Measurements from ENCODE around the gene SLC36A4. TPM values are rescaled to one million over a fixed set of nuclear protein-coding genes. Genes with fewer than 3 reads are reported as not detected.

Gene SLC36A4
- total RNA-seq, 2 experiments from 2014 or later, result 9.5 to 11.6 TPM

DNA sequence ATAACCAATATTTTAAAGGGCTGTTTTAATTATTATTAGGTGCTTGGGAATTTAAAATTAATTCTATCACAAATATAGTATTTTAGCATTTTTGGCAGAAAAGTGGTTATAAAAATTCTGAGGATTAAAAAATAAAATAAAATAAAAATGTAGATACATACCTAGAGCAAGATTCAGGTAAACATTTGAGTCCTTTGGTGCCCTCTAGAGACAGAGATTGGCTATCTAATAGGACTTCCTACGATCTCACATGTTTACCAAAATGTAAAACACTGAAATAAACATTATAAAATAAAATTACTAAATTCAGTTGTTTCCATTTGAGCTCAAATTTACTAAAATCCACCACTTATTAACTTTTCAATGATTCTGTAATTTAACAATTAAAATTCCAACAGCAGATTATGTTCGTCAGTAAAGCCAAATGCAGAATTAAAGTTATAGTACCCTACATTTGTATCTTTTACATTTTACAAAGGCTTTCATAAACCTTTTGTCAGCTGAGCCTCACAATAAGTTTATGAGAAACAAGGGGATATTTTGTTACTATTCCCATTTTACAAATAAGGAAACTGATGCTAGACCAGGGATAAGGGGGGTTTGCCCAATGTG, 27.7 kb downstream of the SLC36A4 start:
- H3K4me1 Mint-ChIP-seq, result peaks cover 2% of the 10 kb centered on the region
- POLR2A ChIA-PET, result no interaction called here
- no peak overlapping the region for H3K27ac Mint-ChIP-seq
- H3K36me3 Mint-ChIP-seq, result no peaks in the 10 kb centered on the region
- no peak for ATAC-seq (ENCODE audit: low read depth)
- DNase-seq, result no peak
- H3K27me3 Mint-ChIP-seq, result no peaks in the 10 kb centered on the region
- peaks cover 1% of the 10 kb centered on the region for H3K9me3 Mint-ChIP-seq
- no peak overlapping the region for H3K4me3 Mint-ChIP-seq

DNA sequence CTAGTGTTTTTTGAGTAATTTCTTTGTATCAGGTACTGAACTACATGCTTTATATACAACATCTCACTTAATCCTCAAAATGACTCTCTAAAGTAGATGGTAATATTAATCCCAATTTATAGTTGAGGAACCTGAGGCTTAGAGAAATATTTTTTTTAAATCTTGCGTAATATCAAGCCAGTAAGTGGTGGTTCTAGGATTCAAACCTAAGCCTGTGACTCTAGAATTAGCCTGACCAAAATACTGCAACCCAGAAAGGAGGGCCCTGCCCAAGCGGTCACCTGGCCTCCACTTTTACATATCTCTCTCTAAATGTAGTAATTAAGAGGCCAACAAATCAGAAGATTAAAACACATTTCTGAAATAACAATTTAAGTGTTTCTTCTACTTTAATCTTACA, 28.6 kb downstream of the SLC36A4 start:
- ATAC-seq (ENCODE audit: low read depth) (no peak), DNase-seq (no peak)
- Mint-ChIP-seq H3K27me3 (no peaks in the 10 kb centered on the region), H3K36me3 (peaks cover 6% of the 10 kb centered on the region), H3K4me1 (peaks cover 2% of the 10 kb centered on the region), H3K27ac (no peak overlapping the region), H3K4me3 (no peak overlapping the region), H3K9me3 (peaks cover 1% of the 10 kb centered on the region)
- POLR2A ChIA-PET, result no interaction called here

DNA sequence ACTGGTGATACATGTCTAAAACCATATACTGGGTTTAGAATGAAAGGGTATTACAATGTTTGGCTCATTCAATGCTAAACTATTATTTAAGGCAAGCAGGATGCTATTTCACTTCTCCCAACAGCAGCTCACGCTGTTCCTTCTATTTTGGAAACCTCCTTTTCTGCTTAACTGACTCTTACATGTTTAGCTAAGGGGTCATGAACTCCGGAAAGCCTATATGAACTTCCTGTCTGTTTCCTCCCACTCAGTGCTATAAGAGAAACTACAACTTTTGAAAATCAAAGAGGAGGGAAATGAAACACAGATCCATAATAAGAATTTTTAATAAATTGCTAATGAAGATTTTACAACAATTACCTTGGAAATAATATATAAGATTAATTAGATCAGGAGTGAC, 30.9 kb downstream of the SLC36A4 start:
- DNase-seq (no peak), ATAC-seq (ENCODE audit: low read depth) (no peak)
- no peaks in the 10 kb centered on the region for H3K27me3 Mint-ChIP-seq
- peaks cover 2% of the 10 kb centered on the region for H3K4me1 Mint-ChIP-seq
- no peak overlapping the region for H3K4me3 Mint-ChIP-seq
- peaks cover 14% of the 10 kb centered on the region for H3K36me3 Mint-ChIP-seq
- POLR2A ChIA-PET, result no interaction called here
- no peaks in the 10 kb centered on the region for H3K9me3 Mint-ChIP-seq
- no peak overlapping the region for H3K27ac Mint-ChIP-seq

DNA sequence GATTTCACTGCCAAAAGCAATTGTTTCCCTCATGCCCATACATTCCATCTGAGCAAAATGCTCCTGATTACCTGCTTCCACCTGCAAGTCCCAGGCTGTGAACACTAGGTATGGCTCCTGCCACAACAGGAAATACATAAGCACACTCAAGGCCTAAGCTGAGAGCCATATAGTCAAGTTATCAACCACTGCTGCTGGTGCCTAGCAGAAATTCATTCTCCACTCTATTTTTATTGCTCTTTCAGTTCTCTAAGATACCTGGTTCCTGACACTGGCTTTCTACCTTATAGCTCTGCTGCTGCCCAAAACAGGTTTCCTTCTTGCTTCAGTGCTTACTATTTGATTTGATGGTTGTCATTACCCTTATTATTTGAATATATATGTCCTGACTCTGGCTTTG, 31.6 kb downstream of the SLC36A4 start:
- no peak for ATAC-seq (ENCODE audit: low read depth)
- POLR2A ChIA-PET, result no interaction called here
- H3K9me3 Mint-ChIP-seq, result no peaks in the 10 kb centered on the region
- DNase-seq, result no peak
- H3K4me1 Mint-ChIP-seq, result peaks cover 2% of the 10 kb centered on the region
- no peaks in the 10 kb centered on the region for H3K27me3 Mint-ChIP-seq
- no peak overlapping the region for H3K4me3 Mint-ChIP-seq
- no peak overlapping the region for H3K27ac Mint-ChIP-seq
- peaks cover 14% of the 10 kb centered on the region for H3K36me3 Mint-ChIP-seq

DNA sequence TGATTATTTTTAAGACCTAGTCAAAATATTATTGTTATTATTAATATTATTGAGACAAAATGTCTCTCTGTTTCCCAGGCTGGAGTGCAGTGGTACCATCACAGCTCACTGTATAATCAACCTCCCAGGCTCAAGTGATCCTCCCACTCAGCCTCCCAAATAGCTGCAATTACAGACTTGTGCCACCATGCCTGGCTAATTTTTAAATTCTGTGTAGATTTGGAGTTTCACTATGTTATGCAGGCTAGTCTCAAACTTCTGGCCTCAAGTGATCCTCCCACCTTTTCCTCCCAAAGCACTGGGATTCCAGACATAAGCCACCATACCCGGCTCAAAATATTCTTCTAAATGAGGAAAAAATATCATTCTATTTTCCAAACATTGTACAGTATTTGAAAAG, 37.0 kb downstream of the SLC36A4 start:
- H3K4me3 Mint-ChIP-seq, result no peak overlapping the region
- no peaks in the 10 kb centered on the region for H3K27me3 Mint-ChIP-seq
- H3K9me3 Mint-ChIP-seq, result peaks cover 8% of the 10 kb centered on the region
- ATAC-seq (ENCODE audit: low read depth) (no peak), DNase-seq (no peak)
- H3K36me3 Mint-ChIP-seq, result peaks cover 22% of the 10 kb centered on the region
- H3K27ac Mint-ChIP-seq, result no peak overlapping the region
- no peaks in the 10 kb centered on the region for H3K4me1 Mint-ChIP-seq
- POLR2A ChIA-PET, result no interaction called here

DNA sequence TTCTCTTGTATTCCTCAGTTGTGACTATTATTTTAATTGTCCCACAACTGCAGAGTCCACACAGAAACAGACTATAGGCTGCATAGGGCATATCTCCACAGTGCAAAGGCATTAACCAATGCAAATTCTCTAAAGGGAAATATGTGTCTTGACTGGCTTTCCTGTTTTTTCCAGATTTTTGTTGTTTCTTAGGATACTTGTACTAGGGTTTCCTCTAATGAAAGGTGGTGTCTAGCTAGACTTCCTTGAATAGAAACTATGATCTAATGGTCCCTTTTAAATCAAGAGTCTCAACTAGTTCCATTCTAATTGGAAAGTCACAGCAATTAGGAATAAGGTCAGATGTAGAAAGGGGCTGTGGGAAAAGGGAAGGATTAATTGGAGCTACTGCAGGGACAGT, 37.6 kb downstream of the SLC36A4 start:
- peaks cover 22% of the 10 kb centered on the region for H3K36me3 Mint-ChIP-seq
- DNase-seq, result no peak
- no peaks in the 10 kb centered on the region for H3K27me3 Mint-ChIP-seq

DNA sequence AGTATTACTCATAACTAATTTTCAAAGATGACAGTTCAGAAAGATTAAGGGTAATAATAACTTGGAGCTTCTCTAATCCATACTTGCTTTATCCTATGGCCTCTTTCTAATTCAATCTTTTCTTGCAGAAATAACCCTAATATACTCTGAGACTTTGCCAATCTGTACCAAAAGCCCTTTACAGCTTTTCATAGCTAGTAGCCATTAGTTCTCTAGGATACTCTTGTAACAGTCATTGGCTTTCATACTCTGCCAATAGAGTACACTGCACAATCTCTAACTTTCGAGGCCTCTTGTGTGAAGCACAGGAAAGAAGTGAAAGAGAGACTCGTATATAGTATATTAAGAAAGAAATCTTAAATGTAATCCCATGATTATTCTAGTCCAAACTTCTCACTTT, 38.1 kb downstream of the SLC36A4 start:
- POLR2A ChIA-PET, result no interaction called here
- H3K27ac Mint-ChIP-seq, result no peak overlapping the region
- H3K27me3 Mint-ChIP-seq, result no peaks in the 10 kb centered on the region
- H3K9me3 Mint-ChIP-seq, result peaks cover 11% of the 10 kb centered on the region
- H3K4me1 Mint-ChIP-seq, result no peaks in the 10 kb centered on the region
- ATAC-seq (ENCODE audit: low read depth) (no peak), DNase-seq (no peak)
- no peak overlapping the region for H3K4me3 Mint-ChIP-seq
- H3K36me3 Mint-ChIP-seq, result peaks cover 21% of the 10 kb centered on the region

More for the DNA sequence above, 37.6 kb downstream of the SLC36A4 start:
- POLR2A ChIA-PET, result no interaction called here
- Mint-ChIP-seq H3K27ac (no peak overlapping the region), H3K9me3 (peaks cover 11% of the 10 kb centered on the region), H3K4me1 (no peaks in the 10 kb centered on the region), H3K4me3 (no peak overlapping the region)
- no peak for ATAC-seq (ENCODE audit: low read depth)

DNA sequence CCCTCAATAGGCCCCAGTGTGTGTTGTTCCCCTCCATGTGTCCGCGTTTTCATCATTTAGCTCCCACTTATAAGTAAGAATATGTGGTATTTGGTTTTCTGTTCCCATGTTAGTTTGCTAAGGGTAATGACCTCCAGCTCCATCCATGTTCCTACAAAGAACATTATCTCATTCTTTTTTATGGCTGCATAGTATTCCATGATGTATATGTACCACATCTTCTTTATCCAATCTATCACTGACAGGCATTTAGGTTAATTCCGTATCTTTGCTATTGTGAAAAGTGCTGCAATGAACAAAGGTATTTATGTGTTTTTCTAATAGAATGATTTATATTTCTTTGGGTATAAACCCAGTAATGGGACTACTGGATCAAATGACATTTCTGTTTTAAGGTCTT, 42.1 kb downstream of the SLC36A4 start:
- H3K9me3 Mint-ChIP-seq, result peaks cover 11% of the 10 kb centered on the region
- H3K4me3 Mint-ChIP-seq, result no peak overlapping the region
- ATAC-seq (ENCODE audit: low read depth) (no peak), DNase-seq (no peak)
- H3K4me1 Mint-ChIP-seq, result no peaks in the 10 kb centered on the region
- H3K36me3 Mint-ChIP-seq, result peaks cover 8% of the 10 kb centered on the region
- POLR2A ChIA-PET, result no interaction called here
- H3K27me3 Mint-ChIP-seq, result no peaks in the 10 kb centered on the region
- no peak overlapping the region for H3K27ac Mint-ChIP-seq

DNA sequence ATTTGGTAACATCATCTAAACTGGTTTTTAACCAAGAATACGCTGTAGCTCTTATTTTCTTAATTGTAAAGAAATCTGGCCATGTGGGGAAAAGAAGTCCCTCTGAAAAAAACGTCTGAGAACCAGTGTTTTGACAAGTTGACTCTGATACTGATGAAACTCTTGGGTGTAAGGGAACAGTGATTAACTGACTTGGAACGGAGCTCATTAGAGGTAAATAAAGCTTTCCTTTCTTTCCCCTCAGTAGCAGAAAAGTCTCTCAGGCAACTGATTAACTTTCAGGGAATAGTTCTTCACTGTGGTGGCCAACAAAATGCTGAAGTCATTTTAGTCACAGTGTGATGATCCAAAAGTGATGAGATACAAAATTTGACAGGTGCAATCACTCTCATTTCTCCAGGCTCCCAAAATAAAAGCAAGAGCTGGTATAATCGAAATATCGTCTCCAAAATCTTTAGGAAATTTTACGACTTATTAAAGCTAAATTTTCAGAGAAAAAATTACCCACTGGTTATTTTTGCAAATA, 52.3 kb downstream of the SLC36A4 start:
- no peak overlapping the region for H3K4me3 Mint-ChIP-seq
- H3K4me1 Mint-ChIP-seq, result peaks cover 4% of the 10 kb centered on the region
- H3K27me3 Mint-ChIP-seq, result no peaks in the 10 kb centered on the region
- ATAC-seq (ENCODE audit: low read depth) (no peak), DNase-seq (no peak)
- no peak overlapping the region for H3K27ac Mint-ChIP-seq
- H3K9me3 Mint-ChIP-seq, result no peaks in the 10 kb centered on the region
- POLR2A ChIA-PET, result no interaction called here
- H3K36me3 Mint-ChIP-seq, result peaks cover 2% of the 10 kb centered on the region

DNA sequence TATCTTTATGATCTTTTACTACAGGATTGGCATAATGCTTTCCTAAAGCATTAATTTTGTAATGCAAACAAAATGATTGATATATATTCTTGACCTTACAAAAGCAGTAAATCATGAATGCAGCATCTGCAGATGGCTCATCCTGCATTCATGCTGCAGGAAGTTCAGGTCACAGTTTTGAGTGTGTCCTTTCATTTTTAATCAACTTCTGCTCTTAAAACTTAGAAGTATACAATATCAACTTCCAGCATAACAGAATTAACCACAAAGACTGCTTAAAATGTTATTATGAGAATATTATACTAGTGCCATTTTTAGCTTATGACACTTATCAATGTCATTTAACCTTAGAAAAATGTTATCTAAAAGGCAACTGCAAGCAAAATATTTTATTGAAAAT, 54.0 kb downstream of the SLC36A4 start:
- peaks cover 4% of the 10 kb centered on the region for H3K4me1 Mint-ChIP-seq
- no peak for ATAC-seq (ENCODE audit: low read depth)

DNA sequence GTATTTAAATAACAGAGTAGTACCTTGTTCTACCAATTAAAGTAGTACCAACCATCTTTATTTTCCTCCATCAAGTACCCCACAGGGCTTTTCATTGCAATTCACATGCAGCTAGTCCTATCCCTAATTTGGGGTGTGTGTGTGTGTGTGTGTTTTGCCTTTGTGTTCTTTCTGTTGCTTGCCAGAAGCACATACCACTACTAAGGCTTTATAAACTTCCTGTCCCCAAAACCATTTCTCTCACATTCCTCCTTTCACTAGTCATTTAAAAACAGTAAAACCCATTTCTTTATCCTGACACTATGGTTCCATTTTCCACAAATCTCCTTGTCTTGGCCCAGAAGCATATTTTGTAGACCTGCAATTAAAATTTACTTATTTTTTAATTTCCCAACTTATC, 54.6 kb downstream of the SLC36A4 start:
- POLR2A ChIA-PET, result no interaction called here
- no peak overlapping the region for H3K27ac Mint-ChIP-seq
- H3K27me3 Mint-ChIP-seq, result no peaks in the 10 kb centered on the region
- ATAC-seq (ENCODE audit: low read depth), result no peak
- peaks cover 2% of the 10 kb centered on the region for H3K36me3 Mint-ChIP-seq
- H3K9me3 Mint-ChIP-seq, result no peaks in the 10 kb centered on the region
- H3K4me1 Mint-ChIP-seq, result peaks cover 4% of the 10 kb centered on the region
- DNase-seq, result no peak
- H3K4me3 Mint-ChIP-seq, result no peak overlapping the region

More for the DNA sequence above, 54.0 kb downstream of the SLC36A4 start:
- POLR2A ChIA-PET, result no interaction called here
- Mint-ChIP-seq H3K36me3 (peaks cover 2% of the 10 kb centered on the region), H3K9me3 (no peaks in the 10 kb centered on the region), H3K27ac (no peak overlapping the region), H3K27me3 (no peaks in the 10 kb centered on the region), H3K4me3 (no peak overlapping the region)
- no peak for DNase-seq

DNA sequence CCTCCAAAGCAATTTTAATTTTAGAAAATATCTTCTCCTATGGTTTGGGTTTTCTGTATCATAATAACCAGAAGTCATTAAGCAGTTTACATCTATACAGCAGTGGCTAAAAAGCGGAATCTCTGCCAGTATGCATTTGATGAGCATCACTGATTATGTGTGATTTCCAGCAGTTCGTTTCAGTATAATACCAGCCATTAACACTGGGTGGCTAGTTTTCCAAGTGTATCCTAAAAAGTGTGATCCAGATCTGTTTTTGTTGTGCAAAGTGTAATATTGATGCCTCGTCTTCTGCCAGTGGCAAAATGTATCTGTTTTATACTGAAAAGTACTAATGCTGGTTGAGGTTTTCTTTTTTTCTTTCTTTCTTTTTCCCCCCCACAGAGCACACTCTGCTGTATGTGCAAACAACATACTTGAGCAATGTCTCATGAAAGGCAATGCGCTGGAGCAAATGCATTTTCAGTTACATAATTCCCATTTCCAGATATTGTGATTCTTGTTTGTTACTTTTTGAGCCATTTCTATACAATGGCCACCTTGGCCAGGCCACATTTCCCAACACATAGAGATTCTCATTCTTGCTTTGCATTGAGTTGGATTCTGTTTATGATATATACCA, 64.2 kb downstream of the SLC36A4 start:
- H3K9me3 Mint-ChIP-seq, result no peaks in the 10 kb centered on the region
- H3K4me1 Mint-ChIP-seq, result no peaks in the 10 kb centered on the region
- H3K36me3 Mint-ChIP-seq, result peaks cover 2% of the 10 kb centered on the region
- POLR2A ChIA-PET, result no interaction called here
- peaks cover 3% of the 10 kb centered on the region for H3K27me3 Mint-ChIP-seq
- no peak overlapping the region for H3K27ac Mint-ChIP-seq
- no peak for ATAC-seq (ENCODE audit: low read depth)
- no peak overlapping the region for H3K4me3 Mint-ChIP-seq
- no peak for DNase-seq

DNA sequence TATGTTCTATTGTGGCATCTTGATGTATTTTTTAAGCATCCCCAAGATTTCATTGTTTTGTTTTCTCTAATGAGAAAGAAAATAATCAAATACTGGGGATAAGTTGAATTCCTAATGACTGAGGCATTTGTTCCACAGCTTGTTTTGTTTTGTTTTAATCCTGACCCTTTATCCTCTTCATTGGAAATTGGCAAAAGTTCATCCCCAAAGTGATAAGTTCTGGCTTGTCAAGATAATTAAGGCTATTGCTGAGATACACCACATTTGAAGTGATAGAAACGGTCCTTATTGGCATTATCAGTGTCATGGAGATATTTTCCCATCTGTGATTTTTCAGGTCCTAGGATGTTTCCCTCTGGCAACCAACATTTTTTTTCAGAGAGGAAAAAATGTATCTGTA, 65.0 kb downstream of the SLC36A4 start:
- POLR2A ChIA-PET, result no interaction called here
- H3K9me3 Mint-ChIP-seq, result no peaks in the 10 kb centered on the region
- ATAC-seq (ENCODE audit: low read depth), result no peak

DNA sequence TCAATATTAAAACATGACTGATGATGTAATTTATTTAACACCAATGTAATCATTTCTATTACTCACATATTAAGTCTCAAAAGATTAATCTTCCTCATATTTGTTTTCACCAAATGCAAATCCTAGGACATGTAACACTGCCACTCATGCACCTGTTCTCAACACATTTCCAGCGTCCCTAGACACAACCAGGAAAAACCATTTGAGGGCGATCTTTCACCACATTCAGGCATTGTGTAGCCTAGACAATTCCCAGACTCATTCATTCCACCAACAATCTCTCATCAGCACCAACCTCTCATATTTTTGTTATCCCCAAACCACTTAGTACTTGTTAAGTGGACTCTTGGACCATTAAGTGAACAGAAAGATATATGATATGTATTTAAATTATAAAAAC, 66.1 kb downstream of the SLC36A4 start:
- no peaks in the 10 kb centered on the region for H3K9me3 Mint-ChIP-seq
- POLR2A ChIA-PET, result no interaction called here
- H3K4me1 Mint-ChIP-seq, result no peaks in the 10 kb centered on the region
- DNase-seq (no peak), ATAC-seq (ENCODE audit: low read depth) (no peak)
- H3K36me3 Mint-ChIP-seq, result peaks cover 2% of the 10 kb centered on the region
- peaks cover 4% of the 10 kb centered on the region for H3K27me3 Mint-ChIP-seq
- no peak overlapping the region for H3K4me3 Mint-ChIP-seq
- H3K27ac Mint-ChIP-seq, result no peak overlapping the region

More for the DNA sequence above, 65.0 kb downstream of the SLC36A4 start:
- Mint-ChIP-seq H3K4me3 (no peak overlapping the region), H3K27ac (no peak overlapping the region), H3K27me3 (peaks cover 3% of the 10 kb centered on the region), H3K4me1 (no peaks in the 10 kb centered on the region), H3K36me3 (peaks cover 2% of the 10 kb centered on the region)
- DNase-seq, result no peak

Data from activated naive CD8-positive, alpha-beta T cell treated with anti-CD3 and anti-CD28 coated beads, Interleukin-2, amount 10 ng/mL, durations not matched to agents 7 days and 5 days (primary cell).